Naive thymus-derived CD8-positive, alpha-beta T cell (primary cell): ENCODE measurements around the gene GALNT12. TPM values are rescaled to one million over a fixed set of nuclear protein-coding genes. Genes with fewer than 3 reads are reported as not detected.

Experiments used
- ATAC-seq, 2 donors: fragments of 150-1000 bp; cut with Tn5 transposase in 1 of 2; sonication (Bioruptor Pico), chemical (Tn5 transposase) in 1 of 2; 1 replicate in 1 of 2; 2 replicates in 1 of 2; pipeline ENCODE4 v1.10.0; 2021; ENCODE audit warnings: mild to moderate bottlenecking in 2 of 2, moderate library complexity in 2 of 2
- POLR2A ChIA-PET: fragments of 350-600 bp; sonication (Branson Sonifier 250); formaldehyde crosslinking; loops from one replicate; lab custom pipeline; 2021; ENCODE audit warnings: antibody characterized with exemption; lab: Charles Lee
- DNase-seq, 10 donors: peaks; one replicate each; pipeline versions ENCODE4 v3.0.0 to v3.0.0-alpha.2; 2020 to 2022
- H3K27ac Mint-ChIP-seq, 10 donors: one replicate each; pipeline ENCODE4 v1.8.0; 2020 to 2022; ENCODE audit warnings: mild to moderate bottlenecking in 10 of 10, mixed read lengths in 10 of 10, moderate library complexity in 4 of 10, inconsistent platforms in 1 of 10
- H3K27me3 Mint-ChIP-seq, 5 donors: one replicate each; pipeline ENCODE4 v1.8.0; 2021 to 2022; ENCODE audit warnings: mixed read lengths in 5 of 5
- H3K36me3 Mint-ChIP-seq, 3 donors: one replicate each; pipeline ENCODE4 v1.8.0; 2020 to 2022; ENCODE audit warnings: mixed read lengths in 3 of 3, mild to moderate bottlenecking in 2 of 3, inconsistent platforms in 1 of 3
- H3K4me1 Mint-ChIP-seq, 4 donors: one replicate each; pipeline ENCODE4 v1.8.0; 2021 to 2022; ENCODE audit warnings: mixed read lengths in 4 of 4
- H3K4me3 Mint-ChIP-seq, 10 donors: one replicate each; pipeline ENCODE4 v1.8.0; 2020 to 2022; ENCODE audit warnings: mild to moderate bottlenecking in 10 of 10, mixed read lengths in 10 of 10, moderate library complexity in 6 of 10, inconsistent platforms in 1 of 10
- H3K9me3 Mint-ChIP-seq, 9 donors: one replicate each; pipeline ENCODE4 v1.8.0; 2020 to 2022; ENCODE audit warnings: mixed read lengths in 9 of 9, mild to moderate bottlenecking in 3 of 9, inconsistent platforms in 1 of 9, moderate library complexity in 1 of 9
- polyA plus RNA-seq, 3 donors: library from polyadenylated mRNA; unstranded; fragments of 300-500 nt; fragmentation: Illumina TruSeq; gene quantifications; one replicate each; pipeline ENCODE4 v1.2.3, GENCODE V29; 2021
- total RNA-seq, 8 experiments: library from RNA in 2 of 8; stranded (reverse) in 2 of 8; gene quantifications; one replicate each; pipeline ENCODE4 v1.2.3 and lab custom pipeline; 2021 to 2026

The GALNT12 gene
- total and polyA plus RNA-seq, 5 experiments from 2014 or later: 4.6 to 9.3 (median 8.4) TPM

DNA sequence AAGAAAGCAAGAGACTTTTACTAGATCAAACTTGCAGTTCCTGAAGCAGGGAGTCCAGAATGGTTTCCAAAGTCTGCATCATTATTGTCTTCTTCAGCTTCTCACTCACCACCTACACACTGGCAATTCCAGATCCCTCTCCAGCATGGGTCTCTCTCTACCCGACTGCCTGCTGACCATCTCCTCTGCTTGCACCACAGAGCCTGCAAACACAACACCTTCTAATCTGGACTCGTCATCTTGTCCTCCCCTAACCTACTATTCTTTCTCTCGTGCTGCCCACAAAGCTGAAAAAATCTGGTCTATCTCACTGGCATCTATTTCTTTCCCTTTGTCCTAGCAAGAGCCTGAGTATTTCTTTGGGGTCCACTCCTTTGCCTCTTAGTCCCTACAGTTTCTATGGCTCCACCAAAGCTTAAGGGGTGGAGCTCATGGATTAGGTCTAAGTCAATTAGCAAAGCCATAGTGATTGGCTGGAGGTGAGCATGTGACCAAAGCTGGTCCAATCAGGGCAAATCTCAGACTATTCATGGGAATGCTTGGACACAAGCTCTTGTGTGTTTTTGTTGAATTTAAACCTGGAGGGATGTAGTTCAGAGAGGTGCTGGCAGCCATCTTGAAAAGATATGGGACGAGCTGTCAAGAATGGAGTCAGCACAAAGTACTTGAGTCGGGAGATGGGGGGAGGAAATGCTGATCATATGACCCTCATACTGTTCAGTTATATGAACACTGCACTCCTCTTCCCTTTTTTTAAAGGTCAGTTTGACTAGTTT lies 63.5 kb downstream of the GALNT12 start:
- POLR2A ChIA-PET: no interaction called here
- H3K4me3 Mint-ChIP-seq: no peak overlapping the region
- H3K9me3 Mint-ChIP-seq: peaks cover 0 to 2% (median 0%) of the 10 kb centered on the region in 9 donors
- no peaks in the 10 kb centered on the region for H3K4me1 Mint-ChIP-seq
- no peaks in the 10 kb centered on the region for H3K36me3 Mint-ChIP-seq
- H3K27ac Mint-ChIP-seq: no peak overlapping the region
- DNase-seq (no peak), ATAC-seq (no peak)
- H3K27me3 Mint-ChIP-seq: peaks cover 0 to 9% (median 5%) of the 10 kb centered on the region in 5 donors

GRCh38 chr9:98871558-98872065 lies 64.1 kb downstream of the GALNT12 start:
- no peak overlapping the region for H3K27ac Mint-ChIP-seq
- no peak overlapping the region for H3K4me3 Mint-ChIP-seq
- peaks cover 0 to 2% (median 0%) of the 10 kb centered on the region in 9 donors for H3K9me3 Mint-ChIP-seq
- DNase-seq (no peak), ATAC-seq (no peak)
- H3K27me3 Mint-ChIP-seq: peaks cover 0 to 9% (median 5%) of the 10 kb centered on the region in 5 donors
- no peaks in the 10 kb centered on the region for H3K36me3 Mint-ChIP-seq
- POLR2A ChIA-PET: no interaction called here
- H3K4me1 Mint-ChIP-seq: no peaks in the 10 kb centered on the region

GRCh38 chr9:98873526-98873925 lies 66.1 kb downstream of the GALNT12 start:
- Mint-ChIP-seq H3K36me3 (no peaks in the 10 kb centered on the region), H3K27ac (no peak overlapping the region), H3K4me3 (no peak overlapping the region), H3K4me1 (no peaks in the 10 kb centered on the region), H3K27me3 (peaks cover 2 to 18% (median 10%) of the 10 kb centered on the region in 5 donors), H3K9me3 (peaks cover 0 to 2% (median 0%) of the 10 kb centered on the region in 9 donors)
- ATAC-seq (no peak), DNase-seq (no peak)
- POLR2A ChIA-PET: no interaction called here

GRCh38 chr9:98873951-98874371 lies 66.5 kb downstream of the GALNT12 start:
- ATAC-seq: no peak
- no peak overlapping the region for H3K27ac Mint-ChIP-seq
- H3K36me3 Mint-ChIP-seq: no peaks in the 10 kb centered on the region
- POLR2A ChIA-PET: no interaction called here
- no peaks in the 10 kb centered on the region for H3K4me1 Mint-ChIP-seq
- peaks cover 0 to 2% (median 0%) of the 10 kb centered on the region in 9 donors for H3K9me3 Mint-ChIP-seq
- no peak for DNase-seq
- H3K27me3 Mint-ChIP-seq: peaks cover 2 to 18% (median 14%) of the 10 kb centered on the region in 5 donors
- H3K4me3 Mint-ChIP-seq: no peak overlapping the region

DNA sequence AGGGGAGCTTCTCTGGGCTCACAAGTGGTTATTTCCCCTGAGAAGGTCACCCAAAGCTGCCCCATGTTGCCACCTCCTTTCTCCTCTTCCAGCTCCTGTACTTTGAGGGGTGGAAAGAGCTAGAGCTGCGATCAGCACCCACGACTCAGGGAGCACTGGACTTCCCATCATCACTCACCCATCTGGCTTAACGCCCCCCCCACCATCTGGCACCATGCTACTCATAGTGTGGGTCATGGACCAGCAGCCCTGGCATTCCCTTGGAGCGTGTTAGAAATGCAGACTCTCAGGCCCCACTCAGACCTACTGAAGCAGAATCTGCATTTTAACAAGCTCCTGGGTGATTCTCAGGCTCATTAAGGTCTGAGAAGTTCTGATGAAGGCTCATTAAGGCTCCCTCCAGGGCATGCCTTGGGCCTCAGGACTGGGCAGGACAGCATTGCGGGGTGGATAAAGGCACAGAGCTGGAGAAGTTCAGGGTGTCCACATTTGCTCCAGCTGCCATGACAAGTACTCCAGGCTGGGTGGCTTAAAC lies 67.3 kb downstream of the GALNT12 start:
- no peak overlapping the region for H3K27ac Mint-ChIP-seq
- DNase-seq (no peak), ATAC-seq (no peak)
- no peaks in the 10 kb centered on the region for H3K9me3 Mint-ChIP-seq
- POLR2A ChIA-PET: no interaction called here
- no peaks in the 10 kb centered on the region for H3K4me1 Mint-ChIP-seq
- H3K27me3 Mint-ChIP-seq: peaks cover 5 to 21% (median 18%) of the 10 kb centered on the region in 5 donors
- H3K36me3 Mint-ChIP-seq: no peaks in the 10 kb centered on the region
- H3K4me3 Mint-ChIP-seq: no peak overlapping the region

- H3K4me1 Mint-ChIP-seq: no peaks in the 10 kb centered on the region
- ATAC-seq: no peak
- H3K36me3 Mint-ChIP-seq: no peaks in the 10 kb centered on the region
Measured at GRCh38 chr9:98875536-98875935, 68.1 kb downstream of the GALNT12 start.

DNA sequence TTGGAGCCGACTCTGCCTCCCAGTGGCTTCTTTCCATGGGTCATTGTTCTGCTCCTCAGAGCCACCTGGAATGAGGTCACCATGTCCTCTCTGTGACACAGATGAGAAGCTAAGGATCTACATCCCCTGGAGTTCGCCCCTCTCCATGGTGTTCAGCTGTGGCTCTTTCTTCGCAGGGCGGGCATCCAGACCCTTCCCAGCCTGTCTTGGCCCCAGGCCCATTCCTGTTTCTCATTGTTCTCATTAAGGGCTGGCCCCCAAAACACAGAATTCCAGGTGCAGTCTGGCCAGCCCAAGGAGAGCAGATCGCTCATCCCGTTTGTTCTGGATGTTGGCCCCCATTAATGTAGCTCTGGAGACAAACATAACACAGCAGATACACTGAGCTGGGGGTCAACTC lies 69.8 kb downstream of the GALNT12 start:
- no peaks in the 10 kb centered on the region for H3K4me1 Mint-ChIP-seq
- peaks cover 7 to 31% (median 15%) of the 10 kb centered on the region in 5 donors for H3K27me3 Mint-ChIP-seq
- no peak overlapping the region for H3K27ac Mint-ChIP-seq
- H3K36me3 Mint-ChIP-seq: no peaks in the 10 kb centered on the region
- DNase-seq: no peak
- H3K4me3 Mint-ChIP-seq: no peak overlapping the region
- H3K9me3 Mint-ChIP-seq: no peaks in the 10 kb centered on the region
- ATAC-seq: no peak
- POLR2A ChIA-PET: no interaction called here

More at GRCh38 chr9:98875536-98875935, 68.1 kb downstream of the GALNT12 start:
- Mint-ChIP-seq H3K9me3 (no peaks in the 10 kb centered on the region), H3K27ac (no peak overlapping the region), H3K27me3 (peaks cover 5 to 24% (median 18%) of the 10 kb centered on the region in 5 donors), H3K4me3 (no peak overlapping the region)
- DNase-seq: no peak
- POLR2A ChIA-PET: no interaction called here

DNA sequence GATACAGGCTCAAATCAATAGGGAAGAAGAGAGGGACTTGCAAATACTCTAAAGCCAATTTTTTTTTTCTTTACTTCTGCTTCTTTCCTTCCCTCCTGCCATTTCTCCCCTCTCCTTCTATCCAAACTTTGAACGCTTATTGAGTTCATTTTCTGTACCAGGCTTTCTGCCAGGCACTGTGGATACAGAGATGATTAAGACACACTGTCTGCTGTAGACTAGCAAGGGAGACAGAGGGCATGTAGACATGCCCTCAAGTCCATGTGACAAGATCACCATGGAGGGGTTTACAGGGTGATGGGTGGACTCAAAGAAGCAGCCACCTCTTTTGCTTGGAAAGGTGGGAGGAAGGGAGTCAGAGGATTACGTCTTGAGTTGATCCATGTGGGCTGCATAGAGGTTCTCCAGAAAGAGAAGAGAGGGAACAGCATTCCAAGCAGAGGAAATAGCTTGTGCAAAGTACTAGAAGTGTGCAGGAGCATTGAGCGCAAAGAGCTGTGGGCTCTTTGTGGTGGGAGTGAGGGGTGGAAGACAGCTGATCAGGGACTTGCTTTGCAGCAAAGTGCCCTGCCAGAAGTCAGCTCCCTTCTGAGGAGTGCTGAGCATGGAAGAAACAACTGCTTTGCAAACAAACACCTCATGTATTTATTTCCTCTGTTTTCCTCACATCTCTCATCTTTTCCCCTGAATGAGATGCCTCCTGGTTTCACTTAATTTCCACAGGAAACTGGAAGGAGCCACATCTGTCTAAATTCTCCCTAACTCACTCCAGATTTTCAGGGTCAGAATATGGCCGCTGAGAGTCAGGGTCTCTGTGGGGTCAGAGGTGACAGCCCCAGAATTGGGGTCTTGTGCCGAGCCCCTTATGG lies 71.9 kb downstream of the GALNT12 start:
- Mint-ChIP-seq H3K27me3 (peaks cover 7 to 34% (median 21%) of the 10 kb centered on the region in 5 donors), H3K36me3 (no peaks in the 10 kb centered on the region), H3K4me3 (no peak overlapping the region), H3K9me3 (no peaks in the 10 kb centered on the region), H3K4me1 (no peaks in the 10 kb centered on the region), H3K27ac (no peak overlapping the region)
- no peak for DNase-seq
- ATAC-seq: no peak
- POLR2A ChIA-PET: no interaction called here

DNA sequence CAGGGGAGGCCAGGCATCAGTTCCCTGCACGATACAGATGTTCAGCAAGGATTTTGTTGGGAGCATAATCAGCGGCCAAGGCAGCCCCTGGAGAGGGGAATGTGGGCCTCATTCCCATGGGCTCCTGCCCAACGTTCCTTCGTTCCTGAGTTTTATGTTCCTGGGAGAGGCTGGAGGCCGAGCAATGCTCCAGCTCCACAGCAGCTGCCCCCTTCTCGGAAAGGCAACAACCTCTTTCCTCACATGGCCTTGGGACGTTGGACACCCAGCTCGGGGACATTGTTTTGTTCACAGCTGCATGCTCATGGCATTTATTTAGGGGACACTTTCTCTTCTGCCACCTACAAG lies 72.5 kb downstream of the GALNT12 start:
- peaks cover 7 to 40% (median 27%) of the 10 kb centered on the region in 5 donors for H3K27me3 Mint-ChIP-seq
- no peaks in the 10 kb centered on the region for H3K9me3 Mint-ChIP-seq

DNA sequence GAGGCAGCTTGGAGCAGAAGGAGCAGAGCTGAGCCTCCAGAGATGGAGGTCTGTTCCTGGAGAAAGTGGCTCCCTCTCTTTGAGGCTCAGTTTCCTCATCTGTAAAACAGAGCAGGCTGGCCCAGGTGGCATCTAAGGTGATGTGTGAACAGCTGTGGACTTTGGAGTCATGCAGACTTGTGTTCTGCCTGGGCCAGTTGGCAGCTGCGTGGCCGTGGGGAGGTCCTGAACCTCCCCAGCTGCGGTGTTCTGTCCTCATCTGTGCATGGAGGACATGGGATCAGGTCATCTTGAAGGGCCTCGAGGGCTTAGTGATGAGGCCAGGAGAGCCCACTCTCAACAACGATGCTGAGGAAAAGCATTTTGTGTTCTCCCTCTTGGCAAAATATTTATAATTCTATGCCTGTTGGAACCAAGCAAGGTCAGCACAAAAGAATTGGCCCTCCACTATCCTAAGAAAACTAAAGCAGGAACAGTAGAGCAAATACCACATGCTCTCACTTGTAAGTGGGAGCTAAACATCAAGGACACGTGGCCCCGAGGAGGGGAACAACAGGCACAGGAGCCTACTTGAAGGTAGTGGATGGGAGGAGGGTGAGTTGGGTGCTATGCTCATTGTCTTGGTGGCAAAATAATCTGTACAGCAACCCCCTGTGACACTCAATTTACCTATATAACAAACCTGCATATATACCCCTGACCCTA lies 73.0 kb downstream of the GALNT12 start:
- H3K27me3 Mint-ChIP-seq: peaks cover 8 to 45% (median 31%) of the 10 kb centered on the region in 5 donors
- H3K36me3 Mint-ChIP-seq: no peaks in the 10 kb centered on the region
- H3K4me1 Mint-ChIP-seq: no peaks in the 10 kb centered on the region
- POLR2A ChIA-PET: no interaction called here
- ATAC-seq: no peak
- DNase-seq: no peak
- no peak overlapping the region for H3K4me3 Mint-ChIP-seq
- H3K9me3 Mint-ChIP-seq: no peaks in the 10 kb centered on the region
- H3K27ac Mint-ChIP-seq: no peak overlapping the region

More for the DNA sequence above, 72.5 kb downstream of the GALNT12 start:
- H3K36me3 Mint-ChIP-seq: no peaks in the 10 kb centered on the region
- ATAC-seq (no peak), DNase-seq (no peak)
- POLR2A ChIA-PET: no interaction called here
- H3K4me1 Mint-ChIP-seq: no peaks in the 10 kb centered on the region
- no peak overlapping the region for H3K4me3 Mint-ChIP-seq
- no peak overlapping the region for H3K27ac Mint-ChIP-seq

DNA sequence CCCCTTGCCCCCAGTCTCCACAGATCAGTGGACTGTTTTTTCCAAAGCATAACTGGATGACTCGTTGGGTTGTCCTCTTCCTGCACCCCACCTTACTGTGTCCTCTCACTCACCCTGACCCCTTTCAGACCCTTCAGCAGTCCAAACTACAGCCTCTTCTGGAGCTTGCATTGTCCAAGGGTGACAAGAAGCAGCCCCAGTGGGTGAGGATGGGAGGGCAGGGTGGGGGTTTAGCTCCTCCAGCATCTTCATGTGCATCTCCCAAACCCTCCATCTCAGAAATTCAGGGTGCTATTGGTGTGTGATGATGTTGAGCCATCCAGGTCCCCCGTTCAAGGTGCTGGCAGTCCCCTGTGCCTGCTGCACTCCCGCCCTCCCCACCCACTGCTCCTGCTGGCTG lies 73.9 kb downstream of the GALNT12 start:
- Mint-ChIP-seq H3K9me3 (no peaks in the 10 kb centered on the region), H3K27me3 (peaks cover 10 to 47% (median 31%) of the 10 kb centered on the region in 5 donors), H3K36me3 (no peaks in the 10 kb centered on the region), H3K4me3 (no peak overlapping the region), H3K4me1 (no peaks in the 10 kb centered on the region), H3K27ac (no peak overlapping the region)
- DNase-seq (no peak), ATAC-seq (no peak)
- POLR2A ChIA-PET: no interaction called here

- H3K4me3 Mint-ChIP-seq: no peak overlapping the region
- H3K27ac Mint-ChIP-seq: no peak overlapping the region
- no peak for DNase-seq
- POLR2A ChIA-PET: no interaction called here
- H3K4me1 Mint-ChIP-seq: no peaks in the 10 kb centered on the region
- H3K27me3 Mint-ChIP-seq: peaks cover 10 to 52% (median 35%) of the 10 kb centered on the region in 5 donors
- ATAC-seq: no peak
- H3K9me3 Mint-ChIP-seq: no peaks in the 10 kb centered on the region
- no peaks in the 10 kb centered on the region for H3K36me3 Mint-ChIP-seq
Measured at GRCh38 chr9:98881836-98882568, 74.5 kb downstream of the GALNT12 start.
